Measurements from ENCODE around the gene NT5C3B. TPM values are rescaled to one million over a fixed set of nuclear protein-coding genes. Genes with fewer than 3 reads are reported as not detected.
"Not testable (repeated sequence)": the region's sequence is repeated elsewhere in the genome, so short reads cannot be mapped to it uniquely, and the experiment has no call there.

The NT5C3B gene
- total and polyA plus RNA-seq, 4 donors = 74.0 to 151 (median 106) TPM

GRCh38 chr17:41869426-41869825 lies 33.4 kb upstream of the NT5C3B start:
- Histone ChIP-seq H3K36me3 (ENCODE audit: control insufficient read depth, insufficient read depth, low read length) (peaks cover 59% of the 10 kb centered on the region), H3K27me3 (ENCODE audit: control insufficient read depth, insufficient read depth, low read length) (no peaks in the 10 kb centered on the region), H3K4me3 (ENCODE audit: low read depth, low read length) (no peak overlapping the region), H3K9me3 (ENCODE audit: control insufficient read depth, insufficient read depth, low read length) (no peaks in the 10 kb centered on the region), H3K27ac (ENCODE audit: low read depth, low read length) (no peak overlapping the region), H3K4me1 (ENCODE audit: control insufficient read depth, insufficient read depth, low read length) (no peaks in the 10 kb centered on the region)
- DNase-seq (ENCODE audit: low read depth in 4 of 6, low spot score in 6 of 6) = no peak
- 98% methylated on average over 6 of the region's 9 CpGs for WGBS (ENCODE audit: insufficient coverage)

GRCh38 chr17:41868568-41868967 lies 32.5 kb upstream of the NT5C3B start:
- H3K36me3 ChIP-seq (ENCODE audit: control insufficient read depth, insufficient read depth, low read length) = peaks cover 51% of the 10 kb centered on the region
- peak in 1 of 6 donors; percentile 7 for DNase-seq (ENCODE audit: low read depth in 4 of 6, low spot score in 6 of 6)
- H3K4me3 ChIP-seq (ENCODE audit: low read depth, low read length) = no peak overlapping the region
- H3K27ac ChIP-seq (ENCODE audit: low read depth, low read length) = no peak overlapping the region
- H3K9me3 ChIP-seq (ENCODE audit: control insufficient read depth, insufficient read depth, low read length) = no peaks in the 10 kb centered on the region
- H3K4me1 ChIP-seq (ENCODE audit: control insufficient read depth, insufficient read depth, low read length) = peaks cover under 1% of the 10 kb centered on the region
- WGBS (ENCODE audit: insufficient coverage) = 83% methylated on average over 1 of the region's 3 CpGs
- H3K27me3 ChIP-seq (ENCODE audit: control insufficient read depth, insufficient read depth, low read length) = no peaks in the 10 kb centered on the region

GRCh38 chr17:41865596-41865893 lies 29.5 kb upstream of the NT5C3B start:
- Histone ChIP-seq H3K4me3 (ENCODE audit: low read depth, low read length) (peak overlapping the region; percentile 41), H3K27me3 (ENCODE audit: control insufficient read depth, insufficient read depth, low read length) (no peaks in the 10 kb centered on the region), H3K9me3 (ENCODE audit: control insufficient read depth, insufficient read depth, low read length) (no peaks in the 10 kb centered on the region), H3K36me3 (ENCODE audit: control insufficient read depth, insufficient read depth, low read length) (peaks cover 21% of the 10 kb centered on the region), H3K4me1 (ENCODE audit: control insufficient read depth, insufficient read depth, low read length) (peaks cover 11% of the 10 kb centered on the region), H3K27ac (ENCODE audit: low read depth, low read length) (peak overlapping the region; percentile 92)
- no peak for DNase-seq (ENCODE audit: low read depth in 4 of 6, low spot score in 6 of 6)
- 0% methylated on average over 7 of the region's 10 CpGs for WGBS (ENCODE audit: insufficient coverage)

GRCh38 chr17:41864836-41865595 lies 29.0 kb upstream of the NT5C3B start, which contains the start of gene KLHL11:
TSS of gene KLHL11 (minus strand) at chr17:41865423. CDS start at chr17:41865370, 53 bp downstream.
- Histone ChIP-seq H3K4me3 (ENCODE audit: low read depth, low read length) (peak within 1 kb of the TSS; percentile 89), H3K27ac (ENCODE audit: low read depth, low read length) (peak within 1 kb of the TSS; percentile 92), H3K4me1 (ENCODE audit: control insufficient read depth, insufficient read depth, low read length) (peaks cover 11% of the 10 kb centered on the region), H3K36me3 (ENCODE audit: control insufficient read depth, insufficient read depth, low read length) (peaks cover 18% of the 10 kb centered on the region), H3K27me3 (ENCODE audit: control insufficient read depth, insufficient read depth, low read length) (no peaks in the 10 kb centered on the region), H3K9me3 (ENCODE audit: control insufficient read depth, insufficient read depth, low read length) (no peaks in the 10 kb centered on the region)
- WGBS (ENCODE audit: insufficient coverage) = under 1% methylated on average over 87 of the region's 90 CpGs
- peak; percentile 68 to 97 (median 86) for DNase-seq (ENCODE audit: low read depth in 4 of 6, low spot score in 6 of 6)

- no peaks in the 10 kb centered on the region for H3K9me3 ChIP-seq (ENCODE audit: control insufficient read depth, insufficient read depth, low read length)
- H3K36me3 ChIP-seq (ENCODE audit: control insufficient read depth, insufficient read depth, low read length) = peaks cover 13% of the 10 kb centered on the region
- H3K4me1 ChIP-seq (ENCODE audit: control insufficient read depth, insufficient read depth, low read length) = peaks cover 11% of the 10 kb centered on the region
- no peaks in the 10 kb centered on the region for H3K27me3 ChIP-seq (ENCODE audit: control insufficient read depth, insufficient read depth, low read length)
- H3K4me3 ChIP-seq (ENCODE audit: low read depth, low read length) = peak overlapping the region; percentile 89
- peak in 3 of 6 donors; percentile 11 to 27 (median 15) for DNase-seq (ENCODE audit: low read depth in 4 of 6, low spot score in 6 of 6)
- 0% methylated on average over 25 of the region's 25 CpGs for WGBS (ENCODE audit: insufficient coverage)
- H3K27ac ChIP-seq (ENCODE audit: low read depth, low read length) = peak overlapping the region; percentile 92
These were observed 28.4 kb upstream of the NT5C3B start for GRCh38 chr17:41864498-41864835.

- Histone ChIP-seq H3K27me3 (ENCODE audit: control insufficient read depth, insufficient read depth, low read length) (no peaks in the 10 kb centered on the region), H3K4me3 (ENCODE audit: low read depth, low read length) (peak overlapping the region; percentile 89), H3K9me3 (ENCODE audit: control insufficient read depth, insufficient read depth, low read length) (no peaks in the 10 kb centered on the region), H3K36me3 (ENCODE audit: control insufficient read depth, insufficient read depth, low read length) (peaks cover 9% of the 10 kb centered on the region), H3K27ac (ENCODE audit: low read depth, low read length) (no peak overlapping the region), H3K4me1 (ENCODE audit: control insufficient read depth, insufficient read depth, low read length) (peaks cover 11% of the 10 kb centered on the region)
- DNase-seq (ENCODE audit: low read depth in 4 of 6, low spot score in 6 of 6) = peak in 1 of 6 donors; percentile 51
- 46% methylated on average over 13 of the region's 18 CpGs for WGBS (ENCODE audit: insufficient coverage)
These were observed 27.2 kb upstream of the NT5C3B start for GRCh38 chr17:41863074-41863848.

- Histone ChIP-seq H3K9me3 (ENCODE audit: control insufficient read depth, insufficient read depth, low read length) (no peaks in the 10 kb centered on the region), H3K4me1 (ENCODE audit: control insufficient read depth, insufficient read depth, low read length) (peaks cover 11% of the 10 kb centered on the region), H3K36me3 (ENCODE audit: control insufficient read depth, insufficient read depth, low read length) (no peaks in the 10 kb centered on the region), H3K27me3 (ENCODE audit: control insufficient read depth, insufficient read depth, low read length) (no peaks in the 10 kb centered on the region), H3K27ac (ENCODE audit: low read depth, low read length) (no peak overlapping the region), H3K4me3 (ENCODE audit: low read depth, low read length) (no peak overlapping the region)
- DNase-seq (ENCODE audit: low read depth in 4 of 6, low spot score in 6 of 6) = no peak
- 62% methylated on average over 2 of the region's 3 CpGs for WGBS (ENCODE audit: insufficient coverage)
These were observed 24.4 kb upstream of the NT5C3B start for GRCh38 chr17:41860254-41860931.

- 100% methylated on average over 2 of the region's 14 CpGs for WGBS (ENCODE audit: insufficient coverage)
- H3K4me1 ChIP-seq (ENCODE audit: control insufficient read depth, insufficient read depth, low read length); H3K4me3 ChIP-seq (ENCODE audit: low read depth, low read length); DNase-seq (ENCODE audit: low read depth in 4 of 6, low spot score in 6 of 6); H3K27ac ChIP-seq (ENCODE audit: low read depth, low read length); H3K9me3 ChIP-seq (ENCODE audit: control insufficient read depth, insufficient read depth, low read length); H3K27me3 ChIP-seq (ENCODE audit: control insufficient read depth, insufficient read depth, low read length): not testable (repeated sequence)
- H3K36me3 ChIP-seq (ENCODE audit: control insufficient read depth, insufficient read depth, low read length) = peaks cover 11% of the 10 kb centered on the region
These were observed 15.3 kb upstream of the NT5C3B start for GRCh38 chr17:41851382-41851781.

- Histone ChIP-seq H3K4me1 (ENCODE audit: control insufficient read depth, insufficient read depth, low read length) (no peaks in the 10 kb centered on the region), H3K4me3 (ENCODE audit: low read depth, low read length) (no peak overlapping the region), H3K9me3 (ENCODE audit: control insufficient read depth, insufficient read depth, low read length) (no peaks in the 10 kb centered on the region), H3K27me3 (ENCODE audit: control insufficient read depth, insufficient read depth, low read length) (no peaks in the 10 kb centered on the region), H3K27ac (ENCODE audit: low read depth, low read length) (no peak overlapping the region), H3K36me3 (ENCODE audit: control insufficient read depth, insufficient read depth, low read length) (peaks cover 7% of the 10 kb centered on the region)
- DNase-seq (ENCODE audit: low read depth in 4 of 6, low spot score in 6 of 6) = no peak
- WGBS (ENCODE audit: insufficient coverage) = 100% methylated on average over 1 of the region's 4 CpGs
These were observed 13.4 kb upstream of the NT5C3B start for GRCh38 chr17:41849251-41849990.
